ENCODE measurements around the gene ADAMTS1.
"Not testable (repeated sequence)": the region's sequence is repeated elsewhere in the genome, so short reads cannot be mapped to it uniquely, and the experiment has no call there.

The ADAMTS1 gene

DNA sequence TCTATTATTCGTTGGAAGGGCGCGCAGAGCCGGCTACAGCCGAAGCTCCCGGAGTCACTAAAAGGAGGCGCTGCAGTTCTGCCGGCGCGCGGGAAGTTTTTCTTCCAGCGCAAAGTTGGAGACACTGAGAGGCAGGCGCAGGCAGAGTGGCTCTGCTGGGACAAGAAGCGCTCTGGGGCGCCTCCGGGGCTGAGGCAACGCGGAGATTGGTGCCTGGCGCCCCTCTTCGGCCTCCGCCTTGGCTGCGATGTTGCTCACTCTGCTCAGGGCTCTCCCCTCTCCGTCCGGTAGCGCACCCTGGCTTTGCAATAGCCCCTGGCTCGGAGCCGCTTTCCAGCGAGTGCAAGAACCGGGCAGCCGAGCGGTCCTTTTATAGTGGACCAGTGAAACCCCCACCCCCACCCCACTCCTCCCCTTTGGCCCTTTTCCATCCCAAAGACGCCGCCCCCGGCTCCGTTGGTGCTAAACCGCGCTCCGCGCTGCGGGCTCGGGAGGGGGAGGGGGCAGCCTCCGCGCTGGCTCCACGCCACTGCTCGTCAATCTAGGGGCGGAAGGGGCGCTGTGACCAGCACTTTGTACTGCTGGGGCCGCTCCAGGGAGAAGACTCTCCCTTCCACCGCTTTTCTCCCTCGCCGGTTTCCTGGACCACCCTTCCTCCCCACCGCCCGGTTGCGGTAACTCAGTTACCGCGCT is at the start of gene ADAMTS1:
TSS of gene ADAMTS1 (minus strand) at position 344 of the 693 bp plus-strand sequence. CDS start 455 bp downstream, outside the sequence.
- peak; percentile 24 for DNase-seq
- peak; percentile 41 for ATAC-seq

DNA sequence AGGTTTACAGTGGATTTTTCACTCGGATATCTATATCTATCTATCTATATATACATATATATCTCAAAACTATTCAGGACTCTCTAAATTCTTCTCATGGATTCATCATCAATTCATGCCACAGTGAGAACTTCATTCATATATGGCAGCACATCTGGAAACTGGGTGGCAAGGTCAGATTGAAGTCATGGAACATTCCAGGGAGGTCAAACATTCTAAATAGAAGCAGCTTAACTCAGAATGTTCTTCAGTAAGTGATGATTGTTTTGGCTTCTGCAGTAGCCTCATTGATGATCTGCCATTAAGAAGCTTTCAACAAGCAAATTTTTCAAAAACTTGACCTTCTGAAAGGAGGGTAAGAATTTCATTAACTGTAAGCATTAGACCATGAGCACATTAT is 46.9 kb upstream of the ADAMTS1 start:
- DNase-seq (no peak), ATAC-seq (no peak)

GRCh38 chr21:26888931-26889330 is 43.7 kb upstream of the ADAMTS1 start:
- DNase-seq (no peak), ATAC-seq (no peak)

DNA sequence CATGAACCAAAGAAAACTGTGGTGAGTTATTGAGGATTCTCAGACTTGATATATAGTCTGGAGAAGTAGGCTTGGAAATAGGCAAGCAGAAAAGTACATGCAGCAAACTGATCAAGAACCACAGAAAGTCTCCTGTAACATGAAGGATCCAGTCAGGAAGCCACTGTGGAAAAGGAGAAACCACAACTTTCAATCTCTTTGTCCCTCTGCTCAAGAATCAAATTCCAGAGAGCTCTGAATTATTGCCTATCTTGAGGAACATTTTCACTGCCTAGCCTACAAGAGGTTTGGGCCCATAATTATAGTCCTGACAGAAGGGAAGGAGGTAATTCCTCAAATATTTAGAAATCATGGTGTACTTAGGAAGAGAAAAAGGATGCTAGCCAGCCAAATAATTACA is 43.0 kb upstream of the ADAMTS1 start:
- no peak for DNase-seq
- ATAC-seq: no peak

DNA sequence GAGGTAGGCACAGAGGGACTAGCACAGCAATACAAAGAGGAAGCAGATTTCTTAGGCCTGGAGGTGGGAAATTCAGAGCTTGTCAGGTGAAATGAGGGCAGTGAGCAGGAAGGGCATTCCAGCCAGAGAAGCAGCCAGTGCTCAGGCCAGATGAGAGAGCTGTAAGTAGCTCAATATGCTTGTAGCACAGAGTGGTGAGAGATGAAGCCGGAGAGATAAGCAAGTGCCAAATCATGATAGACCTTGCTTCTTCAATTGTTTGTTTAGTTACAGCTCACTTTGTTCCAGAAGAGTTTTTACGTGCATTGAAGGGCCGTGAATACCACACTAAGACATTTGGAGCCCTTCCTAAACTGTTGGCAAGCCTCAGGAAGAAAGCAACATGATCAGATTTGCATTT is 42.0 kb upstream of the ADAMTS1 start:
- ATAC-seq (no peak), DNase-seq (no peak)

GRCh38 chr21:26884436-26884835 is 39.2 kb upstream of the ADAMTS1 start:
- no peak for ATAC-seq

GRCh38 chr21:26883768-26884167 is 38.6 kb upstream of the ADAMTS1 start:
- no peak for ATAC-seq
- no peak for DNase-seq

More at GRCh38 chr21:26884436-26884835, 39.2 kb upstream of the ADAMTS1 start:
- no peak for DNase-seq

DNA sequence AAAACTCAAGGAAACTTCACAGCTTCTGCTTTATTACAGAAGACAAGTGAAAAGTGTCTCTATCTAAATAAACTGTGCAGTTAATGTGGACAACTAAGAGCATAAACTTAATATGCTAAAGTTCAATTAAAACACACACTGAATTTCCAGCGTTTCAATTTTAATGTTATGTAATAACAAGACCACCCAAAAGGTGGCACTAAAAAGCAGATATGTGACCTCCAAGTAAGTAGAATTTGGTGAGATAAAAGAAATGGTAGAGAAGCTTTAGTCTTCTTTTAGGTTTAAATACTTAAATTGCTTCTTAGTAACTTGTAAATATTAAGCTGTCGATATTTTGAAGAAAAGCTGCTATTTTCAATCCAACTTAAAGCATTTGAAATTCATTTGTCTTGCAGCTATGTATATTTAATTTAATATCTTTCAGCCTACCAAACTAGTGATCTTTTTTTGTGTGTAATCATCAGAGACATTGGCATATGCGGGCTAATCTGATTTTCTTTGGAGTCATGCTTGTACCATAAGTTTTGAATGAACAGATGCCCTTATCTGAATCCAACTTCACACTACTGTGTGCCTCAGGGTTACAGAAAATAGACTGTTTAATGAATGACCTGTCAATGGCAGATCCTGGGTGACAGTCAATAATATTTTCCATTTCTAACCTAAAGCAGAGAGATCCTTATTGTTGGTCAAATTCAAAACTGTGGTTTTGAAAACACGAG is 36.5 kb upstream of the ADAMTS1 start:
- no peak for DNase-seq
- no peak for ATAC-seq

GRCh38 chr21:26877018-26877417 is 31.8 kb upstream of the ADAMTS1 start:
- ATAC-seq: no peak
- no peak for DNase-seq

DNA sequence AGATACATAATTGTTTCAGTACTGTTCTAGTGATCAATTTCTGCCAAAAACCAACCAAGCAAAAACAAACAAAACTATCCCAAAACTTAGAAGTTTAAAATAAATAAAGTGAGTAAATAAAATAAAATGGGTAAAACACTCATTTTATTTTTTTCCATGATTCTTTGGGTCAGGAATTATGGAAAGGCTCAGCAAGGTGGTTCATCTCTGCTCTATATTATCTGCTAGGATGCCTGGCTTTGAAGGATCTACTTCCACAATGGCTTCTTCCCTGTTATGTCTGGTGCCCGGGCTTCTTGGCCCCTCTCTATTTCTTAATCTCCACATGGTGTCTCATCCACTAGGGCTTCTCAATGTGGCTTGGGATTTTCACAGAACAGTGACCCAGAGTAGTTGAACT is 29.1 kb upstream of the ADAMTS1 start:
- no peak for ATAC-seq
- no peak for DNase-seq

- DNase-seq: no peak
- ATAC-seq: no peak
Measured at GRCh38 chr21:26865857-26866256, 20.6 kb upstream of the ADAMTS1 start.

GRCh38 chr21:26856871-26857350 is 11.7 kb upstream of the ADAMTS1 start:
- ATAC-seq, DNase-seq: not testable (repeated sequence)

GRCh38 chr21:26854695-26855094 is 9.5 kb upstream of the ADAMTS1 start:
- not testable (repeated sequence) for DNase-seq, ATAC-seq

DNA sequence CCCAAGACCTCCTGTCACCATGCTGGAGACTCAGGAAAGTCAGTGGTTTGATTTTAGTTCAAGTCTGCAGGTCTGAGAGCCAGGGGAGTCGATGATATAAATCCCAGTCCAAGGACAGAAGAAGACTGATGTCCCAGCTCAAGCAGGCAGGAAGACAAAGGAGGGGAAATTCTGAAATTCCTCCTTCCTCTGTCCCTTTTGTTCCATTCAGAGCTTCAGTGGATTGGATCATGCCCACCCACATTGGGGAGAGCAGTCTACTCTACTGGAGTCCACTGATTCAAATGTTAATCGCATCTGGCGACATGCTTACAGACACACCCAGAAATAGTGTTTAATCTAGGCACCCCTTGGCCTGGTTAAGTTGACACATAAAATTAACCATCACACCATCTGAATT is 7.2 kb upstream of the ADAMTS1 start:
- DNase-seq (no peak), ATAC-seq (no peak)

GRCh38 chr21:26851109-26851944 is 6.1 kb upstream of the ADAMTS1 start:
- DNase-seq (no peak), ATAC-seq (no peak)

GRCh38 chr21:26850116-26850643 is 5.0 kb upstream of the ADAMTS1 start:
- DNase-seq (no peak), ATAC-seq (no peak)

DNA sequence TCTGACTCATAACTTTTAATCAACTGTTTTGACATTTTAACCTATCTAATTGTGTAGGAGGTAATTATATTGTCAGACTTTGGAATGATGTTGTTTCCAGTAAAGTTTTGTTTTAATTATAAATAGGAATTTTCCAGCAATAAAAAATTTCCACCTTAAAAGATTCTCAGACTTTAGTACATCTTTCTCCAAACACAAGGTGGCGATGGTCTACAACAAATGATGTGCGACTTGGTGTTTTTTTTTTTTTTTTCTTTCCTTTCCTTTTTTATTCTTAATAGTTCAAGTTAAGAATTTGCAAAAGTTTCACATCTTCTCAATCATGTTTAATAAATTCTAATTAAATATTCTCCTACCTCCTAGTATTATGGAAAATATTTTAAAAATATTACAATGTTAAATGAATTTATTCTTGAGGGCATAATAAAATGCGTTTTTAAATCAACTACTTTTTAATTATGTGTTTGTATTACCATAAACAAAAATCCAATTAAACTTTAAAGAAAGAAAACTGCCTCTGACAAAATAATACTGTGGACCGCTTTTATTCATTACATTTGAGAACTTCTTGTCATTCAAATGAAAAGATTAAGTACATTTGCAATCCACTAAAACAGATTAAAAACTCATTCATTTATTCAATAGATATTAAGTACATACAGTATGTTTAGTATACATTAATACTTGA is 4.4 kb upstream of the ADAMTS1 start:
- no peak for ATAC-seq
- no peak for DNase-seq

DNA sequence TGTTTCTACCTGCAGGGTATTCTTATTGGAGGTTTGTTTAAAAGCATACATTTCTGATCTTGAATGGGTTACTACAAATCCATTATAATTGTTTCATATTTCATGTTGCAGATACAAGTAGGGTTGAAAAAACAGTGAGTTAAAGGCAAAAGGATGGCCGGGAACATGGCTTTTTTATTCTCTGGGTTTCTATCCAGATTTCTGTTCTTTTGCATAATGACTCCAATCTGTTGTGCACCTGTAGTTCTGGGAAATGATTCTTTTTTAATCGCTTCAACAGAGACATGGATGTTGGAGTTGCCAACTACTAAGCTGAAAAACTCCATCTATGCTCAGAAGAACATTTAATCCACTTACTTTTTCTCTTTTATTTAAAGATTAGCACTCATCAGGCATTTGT is 2.7 kb upstream of the ADAMTS1 start:
- ATAC-seq (no peak), DNase-seq (no peak)

DNA sequence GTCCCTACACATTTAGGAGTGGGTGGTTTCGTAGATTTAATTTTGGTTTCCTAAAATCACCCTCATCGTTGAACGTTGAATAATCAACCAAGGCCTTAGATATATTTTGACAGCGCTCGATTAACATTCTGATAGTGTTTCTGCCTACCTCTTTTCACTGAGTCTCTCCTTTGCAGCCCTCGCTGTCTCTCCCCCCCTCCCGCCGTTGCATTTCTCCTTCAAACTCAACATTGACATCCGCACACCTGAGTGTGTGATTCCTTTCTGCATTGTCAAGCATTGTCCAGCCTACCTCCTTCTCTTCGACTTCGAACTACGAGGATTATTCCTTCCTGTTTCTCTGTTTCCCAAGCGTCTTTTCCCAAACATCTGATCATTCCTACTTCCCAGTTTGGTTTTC is 1.8 kb upstream of the ADAMTS1 start:
- no peak for ATAC-seq
- no peak for DNase-seq

DNA sequence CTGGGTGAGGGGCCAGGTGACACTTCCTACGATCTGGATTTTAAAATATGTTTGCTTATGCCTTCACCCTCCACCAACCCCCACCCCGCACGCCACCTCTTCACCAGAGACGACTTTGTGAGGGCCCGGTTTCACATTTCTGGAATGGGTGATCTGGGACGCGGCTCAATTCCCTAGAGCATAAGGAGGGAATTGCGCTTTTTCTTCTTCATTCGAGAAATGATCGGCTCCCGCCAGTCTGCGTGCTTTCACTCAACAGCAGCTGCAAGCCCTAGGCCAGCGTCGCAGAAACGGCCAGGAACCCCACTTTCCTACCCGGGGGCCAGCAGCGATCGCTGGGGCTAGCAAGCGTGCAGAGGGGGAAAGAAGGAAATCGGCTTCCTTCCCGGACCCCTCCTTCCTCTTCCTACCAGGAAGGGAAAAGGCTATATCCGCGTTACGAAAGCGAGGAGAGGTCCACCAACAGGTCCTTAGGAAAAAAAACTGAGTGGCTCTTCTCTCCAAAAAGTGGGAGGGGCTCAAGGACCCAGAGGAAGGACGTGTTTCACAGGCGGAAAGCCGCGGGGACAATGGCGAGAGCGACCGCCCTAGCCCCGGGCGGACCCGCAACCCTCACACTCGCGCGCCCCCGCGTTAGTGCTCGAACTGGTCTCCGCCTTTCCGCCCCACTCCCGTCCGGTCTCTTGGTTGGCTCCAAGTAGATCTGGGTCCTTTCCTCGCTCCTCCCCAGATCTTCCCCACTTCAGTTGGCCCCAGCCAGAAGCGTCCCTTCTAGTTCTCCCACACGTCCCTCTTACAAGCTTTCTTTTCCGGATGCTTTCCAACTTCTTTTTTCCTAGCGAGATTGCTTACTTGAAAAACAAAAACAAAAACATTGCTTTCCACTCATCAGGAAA is 1.1 kb upstream of the ADAMTS1 start:
- ATAC-seq: no peak
- peak; percentile 20 for DNase-seq

DNA sequence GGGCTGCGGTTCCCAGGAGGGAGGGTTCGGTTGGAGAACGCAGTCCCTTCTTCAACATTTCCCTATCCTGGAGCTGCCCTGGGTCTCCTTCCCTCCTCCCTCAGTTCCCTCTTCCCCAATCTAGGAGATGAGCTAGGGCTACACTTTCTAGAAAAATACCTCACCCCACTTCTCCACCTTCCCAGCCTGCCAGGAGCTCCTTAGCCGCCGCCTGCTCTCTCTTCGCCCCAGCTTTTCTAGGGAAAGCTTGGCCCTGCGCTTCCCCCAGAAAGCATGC is 488 bp upstream of the ADAMTS1 start:
- DNase-seq: no peak
- ATAC-seq: no peak
